ENCODE results near the gene RNF31.
"Not testable (repeated sequence)": the region's sequence is repeated elsewhere in the genome, so short reads cannot be mapped to it uniquely, and the experiment has no call there.

Gene RNF31

GRCh38 chr14:24202538-24202937, 55.2 kb downstream of the RNF31 start:
- DNase-seq (ENCODE audit: low read depth in 3 of 3) = not testable (repeated sequence)

- not testable (repeated sequence) for DNase-seq (ENCODE audit: low read depth in 3 of 3)
Measured at GRCh38 chr14:24203249-24203886, 56.1 kb downstream of the RNF31 start.

- DNase-seq (ENCODE audit: low read depth in 3 of 3) = no peak
Measured at GRCh38 chr14:24204163-24205146, 57.2 kb downstream of the RNF31 start.

GRCh38 chr14:24206260-24207103, 59.2 kb downstream of the RNF31 start:
- DNase-seq (ENCODE audit: low read depth in 3 of 3) = no peak

GRCh38 chr14:24207104-24207551, 59.8 kb downstream of the RNF31 start:
- no peak for DNase-seq (ENCODE audit: low read depth in 3 of 3)

GRCh38 chr14:24207625-24208024, 60.3 kb downstream of the RNF31 start:
- no peak for DNase-seq (ENCODE audit: low read depth in 3 of 3)

All from stimulated activated CD4-positive, alpha-beta T cell treated with anti-CD3 and anti-CD28 coated beads, TNF-alpha, amount 100 ng/mL, for 4 hours (primary cell).